Measurements from ENCODE around the gene SBNO2.

GRCh38 chr19:1163283-1163933 lies 10.7 kb downstream of the SBNO2 start:
- TF ChIP-seq CTCF (IDR thresholded peaks at IDR 0.05 in 8 of 11, conservative IDR thresholded peaks at IDR 0.05 in 3 of 11) (no peak), POLR2AphosphoS5 (IDR thresholded peaks at IDR 0.05) (peak; percentile 58 to 84 (median 76)), POLR2A (IDR thresholded peaks at IDR 0.05) (no peak)

All from spleen (tissue), 7 donors.